ENCODE results near the gene TMEM178B.

TMEM178B gene

DNA sequence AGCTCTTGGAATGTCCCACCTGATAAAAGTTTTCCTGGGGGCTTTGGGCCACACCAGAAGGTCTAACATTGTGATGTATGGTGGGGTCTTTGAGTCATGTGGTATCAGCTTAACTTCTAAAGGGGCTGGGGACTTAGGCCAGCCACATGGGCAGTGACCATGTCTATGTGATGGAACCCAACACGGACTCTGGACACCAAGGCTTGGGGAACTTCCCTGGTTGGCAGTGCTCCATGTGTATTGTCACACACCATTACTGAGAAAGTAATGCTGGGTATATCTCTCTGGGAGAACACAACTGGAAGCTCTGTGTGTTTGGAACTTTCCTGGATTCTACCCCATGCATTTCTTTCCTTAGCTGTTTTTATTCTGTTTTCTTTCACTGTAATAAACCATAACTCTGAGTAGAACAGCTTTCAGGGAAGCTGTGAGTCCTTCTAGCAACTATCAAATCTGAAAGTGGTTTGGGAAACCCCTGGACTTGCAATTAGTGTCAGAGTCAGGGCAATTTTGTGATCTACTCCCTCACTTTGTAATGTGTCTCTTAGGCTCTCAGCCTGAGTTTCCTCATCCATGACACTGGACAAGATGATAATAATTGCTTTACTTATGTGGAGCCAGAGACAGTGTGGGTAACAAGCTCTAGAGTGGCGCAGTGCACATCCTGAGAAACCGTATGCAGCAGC, 448.9 kb downstream of the TMEM178B start:
- H3K4me1 ChIP-seq = no peaks in the 10 kb centered on the region
- in situ Hi-C loops (cut with MboI; ENCODE audit: low sequenced_read_pairs) = no loop called here
- H3K9me3 ChIP-seq = no peaks in the 10 kb centered on the region
- no peak overlapping the region for H3K4me3 ChIP-seq
- DNase-seq (ENCODE audit: low spot score in 2 of 2) = no peak
- H3K36me3 ChIP-seq (replicated peaks) = no peaks in the 10 kb centered on the region
- H3K27me3 ChIP-seq (ENCODE audit: low read depth) = peaks cover 9% of the 10 kb centered on the region

DNA sequence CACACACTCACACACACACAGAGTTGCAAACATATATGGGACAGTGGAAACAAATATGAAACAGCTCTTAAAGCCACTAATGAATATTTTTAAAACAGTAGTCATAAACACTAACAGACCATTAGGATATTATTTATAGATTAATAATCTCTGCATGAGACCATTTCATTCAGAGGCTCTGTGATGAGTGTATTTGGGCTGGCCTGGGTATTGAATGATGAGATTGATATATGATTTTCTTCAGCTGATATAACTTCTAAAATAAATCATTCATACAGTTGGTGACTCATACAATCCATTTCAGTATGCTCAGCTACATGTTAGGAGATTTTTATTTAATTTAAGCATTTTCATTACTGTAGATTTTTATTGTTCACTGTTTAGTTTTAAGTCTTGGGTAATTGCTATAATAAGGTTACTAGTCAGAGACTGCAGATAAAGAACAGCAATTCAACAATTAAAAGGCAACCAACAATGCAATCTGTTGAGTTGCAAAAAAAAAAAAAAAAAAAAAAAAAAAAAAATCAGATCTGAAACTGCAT, 452.2 kb downstream of the TMEM178B start:
- no peaks in the 10 kb centered on the region for H3K36me3 ChIP-seq (replicated peaks)
- in situ Hi-C loops (cut with MboI; ENCODE audit: low sequenced_read_pairs) = loop anchor here (25.0 kb wide), 1 partner anchor 714 kb away; no protein-coding TSS in a partner anchor
- H3K27me3 ChIP-seq (ENCODE audit: low read depth) = peaks cover 13% of the 10 kb centered on the region
- no peak for DNase-seq (ENCODE audit: low spot score in 2 of 2)
- no peaks in the 10 kb centered on the region for H3K4me1 ChIP-seq
- no peak overlapping the region for H3K4me3 ChIP-seq
- no peaks in the 10 kb centered on the region for H3K9me3 ChIP-seq

DNA sequence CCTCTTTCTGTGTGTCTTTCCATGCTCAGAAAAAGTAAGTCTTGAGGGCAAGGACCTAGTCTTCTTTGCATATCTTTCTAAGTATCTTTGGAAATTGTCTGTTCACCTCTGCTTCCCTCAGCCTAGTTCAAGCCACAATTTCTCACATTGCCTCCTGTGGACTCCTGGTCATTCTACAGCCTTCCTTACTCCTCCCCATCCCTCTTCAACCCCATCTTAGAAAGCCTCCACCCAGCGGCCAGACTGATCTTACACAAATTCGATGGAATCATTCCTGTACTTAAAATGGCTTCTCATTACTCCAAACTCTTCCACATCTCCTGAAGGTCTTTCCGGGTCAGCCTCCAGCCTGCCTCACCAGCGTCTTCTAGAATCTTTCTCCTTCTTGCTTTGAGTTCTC, 453.2 kb downstream of the TMEM178B start:
- Histone ChIP-seq H3K27me3 (ENCODE audit: low read depth) (peaks cover 13% of the 10 kb centered on the region), H3K4me3 (no peak overlapping the region), H3K4me1 (no peaks in the 10 kb centered on the region), H3K9me3 (no peaks in the 10 kb centered on the region), H3K36me3 (replicated peaks) (no peaks in the 10 kb centered on the region)
- in situ Hi-C loops (cut with MboI; ENCODE audit: low sequenced_read_pairs) = loop anchor here (25.0 kb wide), 1 partner anchor 715 kb away; no protein-coding TSS in a partner anchor
- no peak for DNase-seq (ENCODE audit: low spot score in 2 of 2)

DNA sequence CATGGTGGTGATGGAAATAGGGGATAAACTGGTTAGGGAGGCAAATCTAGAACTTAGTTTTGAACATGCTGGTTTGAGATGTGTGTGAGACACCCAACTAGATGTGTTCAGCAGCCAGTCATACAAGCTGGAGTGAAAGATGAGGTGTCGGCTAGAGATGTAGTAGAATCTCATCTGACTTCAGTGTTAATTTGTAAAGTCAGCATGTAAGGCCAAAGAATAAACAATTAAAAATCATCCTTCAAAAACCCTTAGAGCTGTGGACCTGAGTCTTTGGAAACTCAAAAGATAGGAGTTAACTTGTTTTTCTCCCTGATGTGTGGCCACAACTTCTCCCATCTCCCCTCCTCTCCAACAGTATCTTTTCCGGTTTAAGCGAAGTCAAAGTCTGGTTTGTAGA, 454.5 kb downstream of the TMEM178B start:
- in situ Hi-C loops (cut with MboI; ENCODE audit: low sequenced_read_pairs) = loop anchor here (25.0 kb wide), 1 partner anchor 716 kb away; no protein-coding TSS in a partner anchor

More for the DNA sequence above, 454.5 kb downstream of the TMEM178B start:
- Histone ChIP-seq H3K27me3 (ENCODE audit: low read depth) (peaks cover 10% of the 10 kb centered on the region; the same call in 1 of the 2 replicates), H3K9me3 (no peaks in the 10 kb centered on the region), H3K4me1 (peaks cover under 1% of the 10 kb centered on the region; the same call in 1 of the 2 replicates), H3K36me3 (replicated peaks) (no peaks in the 10 kb centered on the region), H3K4me3 (no peak overlapping the region)
- DNase-seq (ENCODE audit: low spot score in 2 of 2) = no peak
